ENCODE data around the gene TLN1.

The TLN1 gene

DNA sequence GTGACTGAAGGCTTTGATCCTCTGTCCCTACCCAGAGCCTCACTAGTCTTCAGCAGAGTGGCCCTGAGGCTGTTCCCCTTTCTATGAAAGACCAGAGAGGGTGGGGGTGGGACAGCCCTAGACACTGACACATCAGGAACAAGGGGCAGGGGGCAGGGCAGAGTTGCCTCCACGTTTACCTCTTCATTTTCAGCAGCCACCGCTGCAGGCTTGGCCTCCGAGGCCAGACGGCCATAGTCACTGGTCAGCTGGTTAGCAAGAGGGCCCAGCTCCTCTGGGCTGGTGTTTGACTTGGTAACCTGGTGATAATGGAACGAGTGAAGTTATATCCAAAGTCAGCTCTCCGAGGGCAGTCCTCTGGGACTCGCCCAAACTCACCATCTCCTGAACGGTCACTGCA is 26.6 kb downstream of the TLN1 start:
- no peak for DNase-seq

DNA sequence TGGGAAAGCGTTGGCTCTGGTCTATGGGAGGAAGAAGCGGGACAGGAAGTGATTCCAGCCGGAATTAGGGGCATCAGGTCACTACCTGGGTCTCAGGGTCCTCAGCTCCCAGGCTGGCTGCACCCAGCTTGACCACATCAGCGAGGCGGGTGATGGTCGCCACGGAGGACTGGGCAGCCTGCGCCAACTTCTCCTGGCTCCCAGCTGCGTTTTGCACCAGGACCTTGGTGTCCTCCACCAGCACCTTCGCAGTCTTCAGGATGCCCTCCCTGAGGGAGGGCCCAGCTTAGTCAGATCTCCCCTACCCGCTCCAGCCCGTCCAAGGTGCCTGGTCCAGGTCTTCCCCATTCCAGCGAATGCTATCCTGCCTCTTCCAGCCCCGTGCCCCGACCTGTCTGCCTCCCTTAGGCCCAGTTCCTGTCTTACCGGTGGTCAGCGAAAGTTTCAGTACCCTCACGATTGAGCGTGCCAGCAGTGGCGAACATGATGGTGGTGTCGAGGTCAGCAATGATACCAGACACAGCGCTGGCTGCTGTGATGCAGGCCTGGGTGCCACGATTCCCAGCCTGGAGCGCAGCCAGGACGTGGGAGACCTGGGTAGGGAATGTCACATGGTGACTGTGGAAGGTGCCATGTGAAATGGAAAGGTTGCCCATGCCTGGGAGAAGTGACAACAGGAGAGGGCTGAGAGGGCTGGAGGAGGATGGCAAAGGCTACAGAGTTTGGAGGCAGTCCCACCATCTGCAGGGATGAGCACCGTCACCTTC is 27.9 kb downstream of the TLN1 start:
- no peak for DNase-seq

DNA sequence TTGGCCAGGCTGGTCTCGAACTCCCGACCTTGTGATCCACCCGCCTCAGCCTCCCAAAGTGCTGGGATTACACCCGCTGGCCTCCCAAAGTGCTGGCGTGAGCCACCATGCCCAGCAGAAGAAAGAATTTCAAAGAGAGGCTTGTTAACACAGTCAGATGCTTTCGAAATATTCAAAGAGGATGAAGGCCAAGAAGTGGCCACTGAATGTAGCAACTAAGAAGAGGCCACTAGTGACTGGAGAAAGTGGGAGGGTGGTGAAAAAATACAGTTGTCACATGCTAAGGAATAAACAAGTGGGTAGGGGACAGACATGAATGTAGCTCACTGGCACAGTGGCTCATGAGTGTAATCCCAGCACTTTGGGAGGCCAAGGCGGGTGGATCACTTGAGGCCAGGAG is 29.3 kb downstream of the TLN1 start:
- no peak for DNase-seq

DNA sequence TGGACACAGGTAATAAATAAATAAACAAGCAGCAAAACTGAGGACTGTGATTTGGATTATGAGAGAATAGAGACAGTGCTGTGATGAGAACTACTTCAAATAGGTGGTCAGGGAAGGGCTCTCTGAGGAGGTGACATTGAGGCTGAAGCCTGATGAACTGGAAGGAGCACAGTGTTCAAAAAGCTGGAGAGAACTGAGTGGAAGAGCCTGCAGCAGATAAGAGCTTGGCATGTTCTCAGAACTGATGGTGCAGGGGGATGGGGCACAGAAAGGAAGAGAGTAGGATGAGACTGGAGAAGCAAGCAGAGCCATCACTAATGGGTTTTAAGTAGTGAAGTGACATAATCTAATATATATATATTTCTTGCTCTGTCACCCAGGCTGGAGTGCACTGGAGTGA is 31.1 kb downstream of the TLN1 start:
- DNase-seq = no peak

DNA sequence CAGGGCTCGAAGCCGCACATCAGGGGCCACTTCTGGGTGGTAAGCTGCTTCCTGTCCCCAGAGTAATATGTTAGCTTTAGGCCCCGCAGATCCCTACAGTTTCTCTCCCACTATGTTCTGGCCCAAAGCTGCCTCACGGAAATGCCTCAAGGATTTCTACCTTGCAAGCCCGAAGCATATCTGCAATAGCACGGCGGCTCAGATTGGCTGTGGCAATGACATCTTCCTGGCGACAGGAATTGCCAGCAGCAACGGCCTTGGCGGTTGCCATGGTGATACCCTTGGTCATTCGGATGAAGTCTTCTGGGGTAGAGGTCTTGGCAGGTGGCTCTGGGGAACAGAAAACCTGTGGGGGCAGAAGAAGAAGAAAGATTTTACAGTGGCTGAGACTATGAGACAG is 32.0 kb downstream of the TLN1 start:
- DNase-seq = no peak

DNA sequence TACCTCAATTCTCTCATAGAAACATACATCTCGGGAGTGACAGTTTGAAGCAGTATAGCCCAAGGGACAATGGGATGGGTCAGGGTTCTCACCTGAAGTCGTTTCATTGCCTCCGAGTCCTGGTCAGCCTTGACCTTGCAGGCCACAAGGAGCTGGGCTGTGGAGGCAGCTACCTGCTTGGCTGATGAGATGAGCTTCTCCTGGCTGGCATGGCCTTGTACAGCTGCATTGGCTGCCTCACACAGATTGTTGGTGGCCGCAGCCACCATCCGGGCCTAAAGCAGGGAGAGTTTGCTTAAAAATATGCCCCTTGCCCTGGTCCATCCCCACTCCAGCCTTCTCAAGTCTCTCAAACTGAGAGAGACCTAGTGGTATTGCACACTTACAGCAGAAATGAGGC is 33.8 kb downstream of the TLN1 start:
- no peak for DNase-seq

DNA sequence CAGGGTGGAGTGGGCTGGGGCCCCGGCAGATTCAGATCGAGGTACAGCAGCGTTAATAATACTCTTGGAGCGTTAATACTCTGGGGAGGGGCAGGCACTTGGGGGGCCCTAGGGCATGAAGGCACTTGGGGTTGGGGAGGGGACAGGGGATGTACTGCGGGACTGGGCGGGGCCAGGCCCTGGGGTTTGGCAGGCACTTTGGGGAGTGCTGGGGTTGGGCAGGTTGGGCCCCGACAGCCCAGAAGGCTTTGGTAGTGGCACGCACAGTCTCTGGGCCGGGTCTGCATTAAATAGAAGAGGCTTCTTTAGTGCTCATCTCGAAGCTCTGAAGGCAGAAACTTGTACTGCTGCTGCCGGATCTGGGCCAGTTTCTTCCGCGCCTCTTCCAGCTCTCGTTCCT is 34.5 kb downstream of the TLN1 start:
- DNase-seq = no peak

DNA sequence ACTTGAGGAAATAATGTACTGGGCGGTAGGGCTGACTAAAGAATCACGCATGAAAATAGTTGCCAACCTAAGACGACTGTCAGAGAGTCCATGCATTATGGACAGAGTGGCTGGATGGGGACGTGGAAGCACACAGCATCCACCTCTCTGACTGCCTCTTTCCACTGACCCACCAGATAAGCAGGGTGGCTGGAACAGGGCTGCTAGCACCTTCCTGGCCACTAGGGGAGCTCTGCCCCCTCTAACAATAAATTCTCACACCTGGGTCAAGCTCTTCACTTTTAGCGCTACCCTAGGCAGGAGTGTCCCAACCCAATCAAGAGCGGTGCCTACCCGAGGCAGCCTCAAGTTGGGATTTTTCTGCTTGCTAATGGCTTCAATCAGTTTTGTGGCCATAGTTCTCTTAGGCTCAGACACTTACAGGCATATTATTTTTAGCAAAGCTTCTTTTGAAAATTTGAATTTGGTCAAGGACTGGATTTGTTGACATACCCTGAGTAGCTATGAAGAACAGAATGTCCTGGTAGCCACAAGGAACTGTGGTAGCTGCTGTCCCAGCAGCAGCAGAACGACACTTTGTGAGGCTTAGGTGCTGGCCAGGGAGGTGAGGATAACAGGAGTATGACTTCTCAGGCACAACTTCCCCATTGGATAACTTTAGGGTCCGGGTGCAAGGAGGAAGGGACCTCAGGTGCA is 35.3 kb downstream of the TLN1 start:
- peak; percentile 29 for DNase-seq

DNA sequence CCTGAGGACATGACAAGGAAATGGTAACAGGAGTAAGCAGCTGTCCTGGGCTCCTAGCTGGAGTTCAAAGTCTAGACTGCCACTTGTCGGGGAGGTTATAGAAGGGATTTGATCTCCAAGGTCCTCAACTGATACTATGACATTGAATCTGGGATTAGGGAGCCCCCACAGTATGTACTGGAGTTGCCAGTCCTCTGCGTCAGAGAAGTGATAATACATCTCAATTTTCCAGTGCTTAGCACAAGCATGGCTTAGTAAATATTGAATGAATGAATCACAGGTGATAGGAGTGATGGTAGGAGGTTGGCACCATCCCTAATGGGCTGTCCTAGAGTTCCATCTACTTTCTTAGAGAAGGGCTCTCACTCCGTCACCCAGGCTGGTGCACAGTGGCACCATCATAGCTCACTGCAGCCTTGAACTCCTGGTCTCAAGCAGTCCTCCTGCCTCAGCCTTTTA is 36.0 kb downstream of the TLN1 start:
- no peak for DNase-seq

DNA sequence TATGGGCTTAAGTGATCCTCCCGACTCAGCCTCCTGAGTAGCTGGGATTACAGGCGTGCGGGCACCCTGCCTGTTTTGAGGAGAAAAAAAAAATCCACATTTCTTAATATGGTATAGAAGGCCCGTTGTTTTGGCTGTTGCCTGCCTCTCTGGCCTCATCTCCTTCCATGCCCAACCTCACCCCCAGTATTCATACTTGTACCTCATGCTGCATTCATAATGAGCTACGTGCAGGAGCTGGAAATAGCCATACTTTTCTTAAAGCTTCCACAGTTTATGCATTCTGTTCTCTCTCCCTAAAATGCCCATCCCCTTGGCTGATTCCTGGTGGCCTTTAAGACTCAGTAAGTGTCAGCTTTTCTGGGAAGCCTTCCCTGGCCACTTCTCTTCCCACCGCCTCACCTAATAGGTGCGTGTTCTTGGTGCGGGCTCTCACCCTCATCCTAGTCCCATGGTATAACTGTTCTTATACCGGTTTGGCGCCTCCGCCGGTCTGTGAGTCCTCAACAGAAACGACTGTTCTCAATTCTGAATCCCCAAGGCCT is 40.2 kb downstream of the TLN1 start:
- no peak for DNase-seq

DNA sequence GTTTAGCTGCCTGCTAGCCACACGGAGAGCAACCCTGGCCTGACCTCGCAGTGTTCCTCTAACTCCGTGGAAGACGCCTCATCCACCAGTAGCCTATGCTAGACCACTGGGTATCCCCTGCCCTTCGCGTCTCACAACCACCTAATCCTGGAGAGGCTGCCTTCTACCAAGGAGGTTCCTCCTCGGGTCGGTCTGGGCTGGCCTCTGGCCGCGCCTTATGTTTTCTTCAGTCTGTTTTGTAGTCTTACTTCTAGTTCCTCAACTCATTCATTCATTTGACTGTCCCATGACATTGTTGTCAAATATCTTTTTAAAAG is 40.7 kb downstream of the TLN1 start:
- no peak for DNase-seq

DNA sequence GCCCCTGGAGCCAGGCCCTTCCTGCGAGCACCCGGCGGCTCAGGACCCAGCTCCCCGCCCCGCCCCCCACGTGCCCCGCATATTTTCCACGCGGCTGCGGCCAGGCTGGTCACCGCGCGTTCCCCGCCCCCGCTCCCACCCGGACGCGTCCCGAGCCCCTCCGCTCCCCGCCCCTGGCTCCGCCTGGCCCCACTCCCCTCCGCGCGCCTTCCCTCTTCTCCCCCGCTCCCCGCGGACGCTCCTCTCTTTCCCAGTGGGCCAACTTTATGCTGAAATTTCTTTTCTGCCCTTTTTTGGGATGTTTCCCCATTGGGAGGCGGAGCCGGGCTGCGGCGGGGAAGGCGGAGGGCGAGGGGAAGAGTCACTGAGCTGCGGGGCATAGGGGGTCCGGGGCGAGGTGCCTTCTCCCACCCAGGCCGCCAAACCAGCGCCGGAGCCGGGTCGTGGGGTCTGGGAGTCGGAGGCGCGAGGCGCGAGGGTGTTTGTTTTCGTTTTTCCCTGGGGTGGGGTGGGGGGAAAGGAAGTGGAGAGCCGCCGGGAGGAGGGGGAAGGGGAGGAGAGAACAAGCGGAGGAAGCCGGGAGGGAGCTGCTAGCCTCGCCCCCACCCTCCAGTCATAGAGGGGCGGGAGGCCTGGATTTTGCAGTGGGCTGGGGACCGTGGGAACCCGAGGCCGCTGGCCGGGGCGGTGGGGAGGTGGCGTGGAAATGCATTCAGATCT is 41.2 kb downstream of the TLN1 start:
- DNase-seq = no peak

DNA sequence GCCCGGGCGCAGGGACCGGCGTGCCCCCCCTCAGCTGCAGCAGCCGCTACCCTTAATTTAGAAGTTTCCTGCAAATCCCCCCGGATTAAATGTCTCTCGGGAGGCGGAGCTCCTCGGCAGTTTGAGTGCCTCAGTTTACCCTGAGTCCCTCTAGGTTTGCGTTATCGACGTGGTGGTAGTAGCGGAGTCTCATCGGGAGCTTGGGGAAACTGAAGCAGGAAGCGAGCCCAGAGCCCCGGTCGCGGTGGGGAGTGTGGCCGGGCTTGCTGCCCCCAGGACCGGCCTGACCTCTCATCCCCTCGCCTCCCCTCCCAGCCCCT is 41.7 kb downstream of the TLN1 start:
- no peak for DNase-seq

DNA sequence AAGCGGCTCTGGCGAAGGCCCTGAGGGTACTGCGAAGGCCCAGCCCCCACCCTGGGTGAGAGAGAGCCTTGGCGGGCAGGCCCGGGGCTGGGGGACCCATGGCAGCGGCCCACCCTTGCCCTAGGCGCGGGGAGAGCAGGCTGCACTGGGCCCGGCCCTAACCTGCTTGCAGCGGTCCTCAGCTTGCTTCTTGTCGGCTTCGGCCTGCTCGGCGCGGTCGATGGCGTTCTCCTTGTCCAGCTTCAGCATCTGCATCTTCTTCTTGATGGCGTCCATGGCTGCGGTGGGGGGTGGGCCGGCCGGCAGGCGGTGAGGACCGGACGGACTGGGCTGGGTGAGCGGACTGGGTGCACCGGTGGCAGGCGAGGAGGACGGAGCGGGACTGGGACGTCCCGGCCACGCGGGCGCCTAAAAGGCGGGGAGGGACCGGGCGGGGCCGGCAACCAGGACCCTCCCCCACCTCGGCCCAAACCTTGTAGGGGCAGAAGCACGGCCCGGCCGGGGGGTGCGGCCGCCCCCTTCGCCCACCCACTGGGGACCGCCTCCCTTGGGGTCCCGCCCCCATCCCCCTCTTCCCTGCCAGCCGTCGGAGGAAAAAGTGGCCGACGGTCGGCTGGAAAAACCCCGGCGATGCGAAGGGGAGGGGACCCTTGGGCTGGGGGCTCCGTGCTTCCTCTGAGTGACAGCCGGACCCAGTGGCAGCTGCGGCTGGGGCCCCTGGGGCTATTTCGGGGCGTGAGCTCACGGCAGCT is 42.3 kb downstream of the TLN1 start, which contains the start of gene TPM2:
TSS of gene TPM2 (minus strand) at position 384 of the 752 bp plus-strand sequence. CDS start at position 276, 108 bp downstream.
- DNase-seq = no peak

DNA sequence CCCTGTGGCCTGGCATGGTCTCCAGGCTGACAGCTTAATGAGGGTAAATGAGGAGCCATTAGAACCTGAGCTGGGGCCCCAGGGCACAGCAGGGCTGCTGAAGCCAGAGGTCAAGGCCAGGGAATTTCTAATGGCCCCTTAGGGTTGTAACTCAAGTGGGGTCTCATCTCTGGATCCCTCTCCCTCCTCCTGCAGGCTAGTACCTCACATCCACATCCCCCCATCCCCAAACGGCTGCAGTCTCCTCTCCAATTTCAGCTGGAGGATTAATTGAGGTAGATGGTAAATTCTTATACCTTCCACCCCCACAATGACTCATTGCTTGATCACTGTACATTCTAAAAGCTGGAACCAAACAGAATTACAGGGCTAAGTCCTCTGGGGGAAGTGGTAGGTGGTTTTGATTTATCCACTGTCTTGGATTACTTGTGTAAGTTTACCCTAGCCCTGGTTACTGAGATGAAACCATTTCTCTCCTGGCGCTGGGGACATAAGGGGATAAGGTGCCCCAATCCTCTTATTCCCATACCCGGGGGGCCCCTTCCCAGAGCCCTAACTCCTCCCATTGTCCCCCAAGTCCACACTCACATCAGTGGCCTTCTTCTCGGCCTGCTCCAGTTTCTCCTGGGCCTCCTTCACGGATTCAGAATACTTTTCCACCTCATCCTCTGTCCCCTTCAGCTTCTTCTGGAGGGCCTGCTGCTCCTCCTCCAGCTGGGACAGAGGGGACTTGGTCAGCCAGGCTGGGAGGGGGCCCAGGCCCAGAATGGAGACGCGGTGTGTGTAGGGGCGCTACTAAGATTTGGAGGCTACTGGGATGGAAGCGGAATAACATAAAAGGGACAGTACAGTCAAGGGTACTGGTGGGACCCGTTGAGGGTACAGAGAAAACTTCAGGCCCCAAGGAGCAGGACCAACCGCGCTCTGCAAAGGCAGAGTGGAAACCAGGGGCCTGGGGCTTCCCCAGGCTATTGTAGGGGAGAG is 43.1 kb downstream of the TLN1 start:
- no peak for DNase-seq

DNA sequence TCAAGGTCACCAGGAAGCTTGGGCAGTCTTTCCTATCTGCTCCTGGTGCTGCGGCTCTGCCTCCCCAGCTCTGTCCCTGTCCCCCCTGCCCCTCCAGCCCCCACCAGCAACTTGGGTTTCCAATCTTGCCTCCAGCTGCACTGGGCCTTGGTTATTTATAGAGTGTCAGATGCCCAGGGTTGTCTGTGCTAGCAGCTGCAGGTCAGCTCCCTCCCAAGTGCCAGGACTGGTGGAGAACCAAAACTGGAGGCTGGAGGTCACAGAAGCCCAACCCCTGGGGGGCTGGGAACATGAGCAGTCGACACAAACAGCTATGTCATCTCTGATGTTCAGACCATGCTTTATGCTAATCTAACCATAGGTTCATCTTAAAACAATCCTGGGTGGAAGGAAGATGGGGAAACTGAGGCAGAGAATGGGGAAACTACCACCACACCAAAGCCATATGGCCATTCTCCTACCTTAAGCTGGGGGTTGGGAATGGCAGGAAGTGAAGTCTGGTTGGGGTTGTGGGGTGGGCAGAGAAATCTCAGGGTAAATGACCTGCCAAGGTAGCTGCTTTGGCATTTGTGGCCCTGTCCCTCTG is 43.9 kb downstream of the TLN1 start:
- DNase-seq = no peak

DNA sequence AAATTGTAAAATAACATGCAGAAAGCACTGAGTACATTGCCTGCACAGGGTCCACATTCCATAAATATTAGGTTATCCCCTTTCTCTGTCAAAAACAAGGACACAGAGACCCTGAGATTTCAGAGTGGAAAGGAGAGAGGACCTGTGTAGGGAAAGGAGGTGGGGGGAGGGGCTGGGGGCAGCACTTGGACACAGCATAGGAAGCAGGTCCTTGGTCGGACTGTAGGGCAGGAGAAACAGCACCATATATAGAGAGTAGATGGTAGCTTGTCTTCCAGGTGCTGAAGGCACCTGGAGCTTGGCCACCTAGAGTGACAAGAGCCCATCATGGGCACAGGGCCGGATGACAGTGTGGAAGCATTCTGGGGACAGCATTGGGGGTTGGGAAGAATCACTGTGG is 44.7 kb downstream of the TLN1 start:
- no peak for DNase-seq

DNA sequence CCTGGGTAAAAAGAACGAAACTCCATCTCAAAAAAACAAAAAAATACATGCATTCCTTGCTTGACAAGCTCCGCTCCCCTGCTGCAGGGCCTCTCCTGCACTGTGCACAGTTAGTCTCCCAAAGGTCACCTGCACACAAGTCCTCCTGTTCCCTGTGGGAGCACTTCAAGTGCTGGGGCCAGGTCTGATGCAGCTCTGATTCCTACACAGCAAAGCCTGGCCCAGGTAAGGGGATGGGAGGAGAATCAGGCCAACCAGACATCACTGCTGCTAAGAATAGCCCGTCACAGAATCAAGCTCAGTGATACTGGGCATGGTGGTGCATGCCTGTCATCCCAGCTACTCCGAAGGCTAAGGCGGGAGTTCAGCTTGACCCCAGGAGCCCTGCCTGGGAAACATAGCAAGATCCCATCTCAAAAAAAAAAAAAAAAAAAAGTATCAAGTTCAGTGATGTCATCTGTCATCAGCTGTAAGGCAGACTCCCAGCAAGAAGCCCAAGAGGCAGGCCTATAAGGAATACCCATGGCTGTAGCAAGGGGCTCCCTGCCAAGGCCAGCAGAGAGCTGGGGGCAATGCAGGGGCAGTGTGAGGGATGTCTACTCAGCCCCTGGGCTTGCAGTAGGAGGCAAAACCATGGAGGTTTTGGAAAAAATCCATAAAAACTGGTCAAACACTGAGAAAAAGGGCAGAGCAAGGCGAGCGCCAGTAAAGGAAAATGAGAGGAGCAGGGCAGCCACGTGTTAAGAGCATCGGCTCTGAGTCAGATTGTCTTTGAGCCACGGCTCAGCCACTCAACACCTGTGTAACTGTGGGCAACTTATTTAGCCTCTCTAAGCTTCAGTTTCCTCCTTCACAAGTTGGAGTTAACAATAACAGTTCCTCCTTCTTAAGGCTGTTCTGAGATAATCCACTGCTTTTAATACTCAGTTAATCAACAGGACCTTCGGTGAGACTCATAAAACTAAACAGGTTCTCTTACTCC is 45.5 kb downstream of the TLN1 start:
- DNase-seq = no peak

DNA sequence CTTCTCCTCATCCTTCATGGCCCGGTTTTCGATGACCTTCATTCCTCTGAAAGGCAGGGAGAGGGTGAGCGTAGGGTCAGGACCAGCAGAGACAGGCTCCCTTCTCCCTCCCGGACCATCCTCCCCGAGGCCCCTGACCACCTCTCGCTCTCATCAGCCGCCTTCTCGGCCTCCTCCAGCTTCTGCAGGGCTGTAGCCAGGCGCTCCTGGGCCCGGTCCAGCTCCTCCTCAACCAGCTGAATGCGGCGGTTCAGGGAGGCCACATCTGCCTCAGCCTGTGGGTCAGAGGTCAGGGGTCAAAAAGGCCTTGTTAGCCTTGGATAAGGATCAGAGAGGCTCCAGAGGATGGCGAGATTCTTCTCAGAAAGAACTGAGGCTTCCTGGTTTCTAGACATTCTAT is 46.5 kb downstream of the TLN1 start:
- no peak for DNase-seq

DNA sequence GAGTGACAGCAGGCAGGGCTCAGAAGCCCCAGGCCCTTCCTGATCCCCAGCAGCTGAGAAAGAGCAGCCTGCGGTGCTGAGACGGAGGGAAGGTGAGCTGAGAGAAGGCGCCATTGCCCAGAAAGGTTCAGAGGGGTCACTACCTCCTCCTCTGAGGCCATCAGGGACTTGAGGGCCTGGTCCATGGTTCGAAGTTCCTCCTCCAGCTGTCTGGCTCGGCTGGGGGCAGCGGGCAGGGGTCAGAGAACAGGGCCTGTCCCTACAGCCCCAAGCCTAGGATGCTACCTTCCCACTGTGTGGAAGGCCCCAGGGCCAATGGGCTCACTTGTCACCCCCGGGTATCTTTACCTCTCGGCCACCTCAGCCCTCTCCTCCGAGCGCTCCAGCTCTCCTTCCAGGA is 47.1 kb downstream of the TLN1 start:
- DNase-seq = no peak

Data from NCI-H1436 (cell line).